ENCODE measurements around the gene TLX2.
"Not testable (repeated sequence)": the region's sequence is repeated elsewhere in the genome, so short reads cannot be mapped to it uniquely, and the experiment has no call there.

TLX2 gene

DNA sequence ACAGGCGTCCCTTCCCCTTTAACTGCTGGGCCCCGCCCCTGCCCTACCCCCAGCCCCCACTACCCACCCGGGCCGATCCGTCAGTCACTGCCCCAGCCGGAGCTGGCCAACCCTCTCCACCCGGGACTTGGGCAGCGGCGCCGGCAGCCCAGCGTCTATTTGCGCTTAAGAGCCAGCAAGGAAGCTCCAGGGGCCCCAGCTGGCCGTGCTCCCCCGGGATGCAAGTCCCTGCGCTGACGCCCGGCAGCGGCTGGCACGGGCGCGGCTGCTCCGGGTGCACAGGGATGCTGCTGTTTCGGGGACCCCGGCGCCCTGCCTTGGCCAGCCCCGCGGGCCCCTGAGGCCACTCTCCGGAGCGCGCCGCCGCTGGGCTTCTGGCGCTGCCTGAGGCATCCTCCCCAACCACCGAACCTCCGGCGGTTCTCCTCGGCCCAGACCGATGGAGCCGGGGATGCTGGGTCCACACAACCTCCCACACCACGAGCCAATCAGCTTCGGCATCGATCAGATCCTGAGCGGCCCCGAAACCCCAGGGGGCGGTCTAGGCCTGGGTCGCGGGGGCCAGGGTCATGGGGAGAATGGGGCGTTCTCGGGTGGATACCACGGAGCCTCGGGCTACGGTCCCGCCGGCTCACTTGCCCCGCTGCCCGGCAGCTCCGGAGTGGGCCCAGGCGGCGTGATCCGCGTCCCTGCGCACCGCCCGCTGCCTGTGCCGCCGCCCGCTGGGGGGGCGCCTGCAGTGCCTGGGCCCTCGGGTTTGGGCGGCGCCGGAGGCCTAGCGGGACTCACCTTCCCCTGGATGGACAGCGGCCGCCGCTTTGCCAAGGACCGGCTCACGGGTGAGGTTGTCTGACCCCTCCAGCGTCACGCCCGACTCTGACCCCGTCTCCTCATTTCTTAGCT, at the start of gene TLX2:
Gene TLX2, plus strand, starts transcription at position 83 of the 903 bp plus-strand sequence. Its CDS starts 357 bp downstream, at position 440.
- DNase-seq (ENCODE audit: insufficient read length, low spot score) (peak; percentile 79), FAIRE-seq (peak; percentile 90)

DNA sequence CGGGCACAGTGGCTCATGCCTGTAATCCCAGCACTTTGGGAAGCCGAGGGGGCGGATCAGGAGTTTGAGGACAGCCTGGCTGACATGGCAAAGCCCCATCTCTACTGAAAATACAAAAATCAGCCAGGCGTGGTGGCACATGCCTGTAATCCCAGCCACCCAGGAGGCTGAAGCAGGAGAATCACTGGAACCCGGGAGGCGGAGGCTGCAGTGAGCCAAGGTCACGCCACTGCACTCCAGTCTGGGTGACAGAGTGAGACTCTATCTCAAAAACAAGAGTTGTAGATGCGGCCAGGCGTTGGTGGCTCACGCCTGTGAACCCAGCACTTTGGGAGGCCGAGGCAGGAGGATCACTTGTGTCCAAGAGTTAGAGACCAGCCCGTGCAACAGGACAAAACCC, 43.5 kb upstream of the TLX2 start:
- FAIRE-seq; DNase-seq (ENCODE audit: insufficient read length, low spot score): not testable (repeated sequence)

DNA sequence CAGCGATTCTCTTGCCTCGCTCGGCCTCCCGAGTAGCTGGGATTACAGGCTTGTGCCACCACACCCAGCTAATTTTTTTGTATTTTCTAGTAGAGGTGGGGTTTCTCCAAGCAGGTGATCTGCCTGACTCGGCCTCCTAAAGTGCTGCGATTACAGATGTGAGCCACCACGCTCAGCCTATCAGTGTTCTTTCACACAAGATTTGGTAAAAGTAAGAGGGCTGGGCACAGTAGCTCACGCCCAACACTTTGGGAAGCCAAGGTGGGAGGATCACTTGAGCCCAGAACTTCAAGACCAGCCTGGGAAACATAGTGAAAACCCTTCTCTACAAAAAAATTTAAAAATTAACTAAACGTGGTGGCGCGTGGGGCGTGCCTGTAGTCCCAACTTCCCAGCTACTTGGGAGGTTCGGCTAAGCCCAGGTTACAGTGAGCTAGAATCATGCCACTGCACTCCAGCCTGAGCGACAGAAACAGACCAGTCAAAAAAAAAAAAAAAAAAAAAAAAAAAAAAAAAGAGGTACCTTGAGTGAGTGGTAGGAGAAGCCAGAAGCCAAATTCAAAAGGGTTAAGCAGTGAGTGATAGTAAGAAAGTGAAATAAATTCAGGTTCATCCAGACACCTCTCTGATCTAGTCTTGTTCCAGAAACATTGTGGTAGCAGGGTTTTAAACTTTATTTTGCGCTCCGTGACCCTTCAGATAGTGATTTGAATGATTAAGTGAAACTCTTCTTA, 42.8 kb upstream of the TLX2 start:
- no peak for FAIRE-seq

DNA sequence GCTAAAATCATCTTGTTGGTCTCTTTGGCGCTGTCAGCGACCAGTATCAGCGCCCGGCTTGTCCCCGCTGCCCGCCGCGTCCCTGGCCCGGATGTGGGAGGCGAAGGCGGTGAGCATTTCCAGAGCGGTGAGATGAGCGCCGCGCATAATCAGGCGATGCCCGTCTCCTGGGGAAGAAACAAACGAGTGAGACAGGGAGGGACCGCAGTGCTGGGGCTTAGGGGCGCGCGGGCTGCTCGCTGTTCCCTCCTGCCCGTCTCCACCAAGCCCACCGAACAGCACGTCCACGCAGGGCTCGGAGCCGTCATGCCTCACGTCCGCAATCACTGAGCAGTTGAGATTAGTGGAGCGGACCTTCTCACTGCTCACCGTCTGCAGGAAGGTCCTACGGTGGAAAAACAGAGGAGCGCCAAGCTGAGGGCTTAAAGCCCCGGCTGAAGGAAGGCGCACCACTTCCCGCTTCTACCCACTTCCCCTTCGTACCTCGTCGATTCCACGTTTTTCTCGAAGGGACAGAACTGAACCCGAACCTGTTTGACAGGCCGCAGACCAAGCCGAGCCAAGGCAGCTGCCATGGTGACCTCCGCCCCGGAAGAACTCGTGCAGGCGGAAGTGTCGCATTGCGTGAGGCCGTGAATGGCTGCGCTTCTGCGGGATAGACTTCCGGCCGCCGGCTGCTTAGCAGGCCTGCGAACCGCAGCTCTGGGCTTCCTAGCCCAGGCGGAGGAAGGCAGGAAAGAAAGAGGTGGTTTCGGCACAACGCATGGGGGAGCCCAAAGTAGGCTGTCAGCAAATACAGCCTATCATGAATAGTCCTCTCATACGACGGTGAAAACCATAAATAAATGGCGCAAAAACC, 41.9 kb upstream of the TLX2 start, which contains the start of gene MRPL53:
Gene MRPL53, minus strand, starts transcription at position 595 of the 859 bp plus-strand sequence. Its CDS starts 20 bp downstream, at position 575.
- FAIRE-seq (peak; percentile 90), DNase-seq (ENCODE audit: insufficient read length, low spot score) (peak; percentile 82)

More for the DNA sequence above, 42.8 kb upstream of the TLX2 start:
- DNase-seq (ENCODE audit: insufficient read length, low spot score), result no peak

DNA sequence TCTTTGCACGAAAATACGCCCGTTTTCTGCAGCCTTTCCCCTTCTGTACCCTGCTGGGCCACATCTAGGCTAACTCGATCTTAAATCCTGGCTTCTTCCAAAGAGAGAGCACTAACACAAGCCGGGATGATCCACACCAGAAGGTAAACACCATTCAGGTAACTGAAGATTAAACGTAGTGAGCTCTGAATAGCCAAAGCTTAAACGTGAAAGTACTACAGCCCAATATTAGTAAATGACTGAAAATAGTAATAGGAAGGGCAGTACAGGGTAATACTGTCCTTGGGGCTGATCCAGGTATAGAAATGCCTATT, 41.3 kb upstream of the TLX2 start:
- DNase-seq (ENCODE audit: insufficient read length, low spot score) (no peak), FAIRE-seq (no peak)

DNA sequence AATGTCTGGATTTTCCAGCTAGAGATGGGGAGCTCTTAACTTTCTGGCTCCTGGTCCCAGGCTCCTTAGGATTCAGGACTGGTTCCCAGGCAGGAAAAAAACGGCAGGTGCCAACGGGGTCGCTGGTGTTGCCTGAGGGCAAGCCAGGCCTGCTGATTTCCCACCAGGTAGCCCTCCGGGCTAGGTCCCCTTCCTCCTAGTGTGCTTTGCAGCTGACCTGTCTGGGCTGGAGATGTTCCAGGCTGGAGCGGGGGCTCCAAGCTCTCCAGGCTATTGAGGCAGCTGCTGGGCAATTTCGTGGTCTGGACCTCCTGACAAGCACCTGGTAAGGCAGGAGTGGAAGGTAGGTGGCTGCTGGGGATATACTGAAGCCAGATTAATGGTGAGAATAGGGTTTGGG, 39.8 kb upstream of the TLX2 start:
- no peak for DNase-seq (ENCODE audit: insufficient read length, low spot score)
- FAIRE-seq, result no peak

DNA sequence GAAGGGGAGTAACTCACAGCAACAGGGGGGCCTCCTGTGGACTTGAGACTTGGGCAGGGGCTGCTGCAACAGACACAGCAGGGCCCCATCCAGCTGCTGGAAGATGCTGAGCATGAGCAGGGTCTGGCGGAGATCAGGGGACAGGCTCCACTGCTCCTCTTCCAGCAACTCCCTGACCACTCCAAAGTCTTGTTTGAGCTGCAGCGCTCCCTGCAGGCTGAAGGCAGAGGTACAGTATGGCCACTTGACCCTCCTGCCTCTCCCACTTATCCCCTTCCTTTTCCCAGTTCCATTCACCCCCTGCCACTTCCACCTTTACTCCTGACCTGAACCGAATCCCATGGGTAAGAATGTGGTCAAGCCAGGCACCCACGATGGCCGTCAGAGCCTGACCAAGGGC, 39.4 kb upstream of the TLX2 start:
- DNase-seq (ENCODE audit: insufficient read length, low spot score) (no peak), FAIRE-seq (no peak)

DNA sequence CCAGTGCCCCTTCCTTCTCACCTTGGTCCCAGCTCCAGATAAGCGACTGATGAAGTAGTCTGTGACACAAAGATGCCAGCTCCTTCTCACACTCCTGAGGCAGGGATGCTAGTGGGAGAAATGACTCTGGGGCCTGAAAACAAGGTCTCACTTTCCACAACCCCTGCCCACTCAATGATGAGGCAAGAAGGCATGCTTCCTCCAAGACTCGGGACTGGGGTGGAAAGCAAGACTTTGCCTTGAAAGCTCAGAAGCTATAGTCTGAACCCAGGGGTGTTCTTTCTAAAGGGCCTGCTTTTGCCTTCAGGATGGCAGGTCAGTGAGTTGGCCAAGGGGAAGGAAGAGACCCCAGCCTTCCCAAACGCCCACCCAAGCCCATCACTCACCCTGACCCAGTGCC, 32.8 kb upstream of the TLX2 start:
- no peak for FAIRE-seq

DNA sequence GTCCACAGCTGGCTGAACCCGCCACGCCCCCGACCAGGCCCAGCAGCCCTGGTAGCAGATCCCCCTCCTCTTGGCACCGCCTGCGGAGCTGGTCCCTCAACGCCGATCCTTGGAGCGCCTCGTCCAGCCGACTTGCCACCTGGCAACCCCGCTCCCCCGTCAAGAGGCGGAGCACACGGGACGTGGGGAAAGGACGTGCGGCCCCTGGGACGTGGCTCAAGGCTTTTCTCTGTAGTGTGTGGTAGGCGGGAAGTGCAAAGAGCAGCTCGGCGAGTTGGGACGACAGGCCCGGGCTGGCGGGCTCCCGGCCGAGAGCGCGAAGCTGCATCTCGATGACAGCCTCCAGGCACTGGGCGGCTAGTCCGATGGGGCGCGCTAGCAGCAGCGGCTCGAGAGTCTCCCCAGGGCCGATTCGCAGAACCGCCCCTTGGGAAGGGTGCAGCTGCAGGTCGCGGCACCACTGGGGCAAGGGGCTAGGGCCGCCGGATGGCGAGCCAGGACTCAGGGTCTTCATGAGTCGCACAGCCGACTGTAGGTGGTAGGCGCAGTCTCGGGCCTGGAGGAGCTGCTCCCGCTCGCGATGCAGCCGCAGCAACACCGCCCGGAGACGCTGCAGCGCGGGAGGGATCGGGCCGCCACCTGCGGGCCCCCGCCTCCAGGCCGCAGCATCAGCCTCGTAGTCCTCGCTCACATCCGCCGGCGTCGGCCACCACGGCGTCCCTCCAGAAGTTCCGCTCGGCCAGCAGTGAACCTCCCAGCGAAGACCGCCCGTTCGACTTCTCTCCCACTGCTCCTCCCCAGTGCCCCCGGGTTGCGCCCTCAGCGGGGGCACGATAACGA, 32.1 kb upstream of the TLX2 start:
- no peak for FAIRE-seq

More for the DNA sequence above, 32.8 kb upstream of the TLX2 start:
- no peak for DNase-seq (ENCODE audit: insufficient read length, low spot score)

DNA sequence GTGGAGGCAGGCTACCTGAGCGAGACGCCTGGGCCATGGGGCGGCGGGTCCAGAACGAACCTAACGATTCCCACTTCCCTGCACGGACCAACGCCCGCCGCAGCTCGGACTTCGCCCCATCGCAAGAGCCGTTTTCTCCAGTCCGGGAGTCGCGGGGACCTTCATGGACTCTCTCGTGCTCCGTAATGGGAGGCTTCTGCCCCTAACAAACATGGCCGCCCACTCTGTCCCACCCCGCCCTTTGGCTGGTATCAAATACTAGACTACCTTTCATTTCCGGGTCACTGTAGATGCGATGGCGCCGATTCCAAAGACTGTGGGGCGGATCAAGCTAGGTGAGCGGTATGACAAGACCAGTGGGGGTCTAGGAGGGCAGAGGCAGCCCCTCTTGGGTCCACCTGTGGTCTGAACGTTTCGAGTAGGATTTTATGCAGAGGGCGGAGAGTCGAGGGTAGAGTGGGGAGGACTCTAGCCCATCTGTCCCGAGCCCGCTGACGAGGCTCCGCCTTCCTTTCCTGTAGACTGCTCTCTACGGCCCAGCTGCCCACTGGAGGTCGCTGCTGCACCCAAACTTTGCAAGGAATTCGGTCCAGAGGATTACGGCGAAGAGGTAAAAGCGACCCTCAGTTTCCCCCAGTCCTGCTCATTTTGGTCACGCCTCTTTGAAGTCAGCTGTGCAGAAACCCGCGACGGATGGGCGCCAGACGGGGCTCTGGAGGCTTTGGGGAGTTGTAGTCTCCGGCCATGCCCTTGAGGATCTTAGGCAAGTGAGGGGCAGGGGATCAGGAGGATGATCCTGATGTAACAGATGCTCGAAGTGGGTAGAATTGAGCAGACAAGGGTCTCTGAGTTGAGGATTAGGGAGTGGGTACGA, 31.2 kb upstream of the TLX2 start, which contains the start of the genes CCDC142 and TTC31:
Gene CCDC142, minus strand, starts transcription at position 198 of the 874 bp plus-strand sequence. Its CDS starts 161 bp downstream, at position 37.
Gene TTC31, plus strand, starts transcription at position 281 of the 874 bp plus-strand sequence. Its CDS starts 15 bp downstream, at position 296.
- peak; percentile 86 for FAIRE-seq

More for the DNA sequence above, 32.1 kb upstream of the TLX2 start:
- DNase-seq (ENCODE audit: insufficient read length, low spot score), result peak; percentile 50

DNA sequence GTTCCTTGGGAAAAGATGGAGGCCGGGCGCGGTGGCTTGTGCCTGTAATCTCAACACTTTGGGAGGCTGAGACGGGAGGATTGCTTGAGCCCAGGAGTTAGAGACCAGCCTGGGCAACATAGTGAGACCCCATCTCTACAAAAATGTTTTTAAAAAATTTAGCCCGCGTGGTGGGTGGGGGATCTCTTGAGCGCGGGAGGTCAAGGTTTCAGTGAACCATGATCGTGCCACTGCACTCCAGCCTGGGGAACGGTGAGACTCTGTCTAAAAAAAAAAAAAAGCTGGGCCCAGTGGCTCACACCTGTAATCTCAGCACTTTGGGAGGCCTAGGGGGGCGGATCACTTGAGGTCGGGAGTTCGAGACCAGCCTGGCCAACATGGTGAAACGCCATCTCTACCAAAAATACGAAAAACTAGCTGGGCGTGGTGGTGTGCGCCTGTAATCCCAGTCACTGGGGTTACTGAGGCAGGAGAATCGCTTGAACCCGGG, 30.5 kb upstream of the TLX2 start:
- not testable (repeated sequence) for FAIRE-seq; DNase-seq (ENCODE audit: insufficient read length, low spot score)

More for the DNA sequence above, 31.2 kb upstream of the TLX2 start, which contains the start of the genes CCDC142 and TTC31:
- DNase-seq (ENCODE audit: insufficient read length, low spot score), result peak; percentile 96

DNA sequence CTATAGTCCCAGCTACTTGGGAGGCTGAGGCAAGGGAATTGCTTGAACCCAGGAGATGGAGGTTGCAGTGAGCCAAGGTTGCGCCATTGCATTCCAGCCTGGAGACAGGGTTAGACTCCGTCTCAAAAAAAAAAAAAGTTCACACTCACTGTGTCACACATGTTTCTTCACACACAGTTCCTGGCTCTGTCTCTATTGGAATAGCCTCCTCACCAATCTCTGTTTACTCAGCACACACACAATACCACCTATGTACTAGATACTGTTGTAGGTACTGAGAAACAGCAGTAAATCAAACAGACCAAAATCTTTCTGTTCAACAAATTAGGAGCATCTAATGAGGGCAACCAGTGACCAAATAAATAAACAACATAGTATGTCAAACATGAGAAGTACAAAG, 28.1 kb upstream of the TLX2 start:
- FAIRE-seq (no peak), DNase-seq (ENCODE audit: insufficient read length, low spot score) (no peak)

DNA sequence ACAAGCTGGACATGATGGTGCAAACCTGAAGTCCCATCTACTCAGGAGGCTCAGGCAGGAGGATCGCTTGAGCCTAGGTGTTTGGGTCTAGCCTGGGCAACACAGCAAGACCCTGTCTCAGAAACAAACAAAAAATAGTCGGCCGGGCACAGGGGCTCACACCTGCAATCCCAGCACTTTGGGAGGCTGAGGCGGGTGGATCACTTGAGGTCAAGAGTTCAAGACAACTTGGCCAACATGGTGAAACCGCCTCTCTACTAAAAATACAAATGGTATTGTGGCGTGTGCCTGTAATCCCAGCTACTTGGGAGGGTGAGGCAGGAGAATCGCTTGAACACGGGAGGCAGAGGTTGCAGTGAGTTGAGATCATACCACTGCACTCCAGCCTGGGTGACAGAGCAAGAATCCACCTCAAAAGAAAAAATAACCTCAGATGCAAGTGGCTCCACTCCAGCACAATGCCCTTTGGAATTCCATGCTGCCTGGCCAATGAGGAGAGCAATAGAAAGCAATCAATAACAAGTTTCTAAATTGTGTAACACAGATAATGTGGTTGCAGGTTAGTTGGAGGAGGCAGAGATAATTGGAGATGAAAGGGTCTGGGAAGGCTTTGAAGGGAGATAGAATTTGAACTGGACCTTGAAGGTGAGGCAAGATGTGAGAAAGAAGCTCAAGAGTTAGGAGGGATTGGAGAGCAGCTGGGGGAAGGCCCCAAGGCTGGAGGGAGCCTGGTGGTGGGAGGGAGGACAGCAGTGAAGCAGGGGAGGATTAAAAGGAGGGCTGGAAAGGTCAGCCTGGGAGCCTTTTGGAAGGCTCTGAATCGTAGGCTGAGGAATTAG, 25.4 kb upstream of the TLX2 start:
- FAIRE-seq (no peak), DNase-seq (ENCODE audit: insufficient read length, low spot score) (no peak)

DNA sequence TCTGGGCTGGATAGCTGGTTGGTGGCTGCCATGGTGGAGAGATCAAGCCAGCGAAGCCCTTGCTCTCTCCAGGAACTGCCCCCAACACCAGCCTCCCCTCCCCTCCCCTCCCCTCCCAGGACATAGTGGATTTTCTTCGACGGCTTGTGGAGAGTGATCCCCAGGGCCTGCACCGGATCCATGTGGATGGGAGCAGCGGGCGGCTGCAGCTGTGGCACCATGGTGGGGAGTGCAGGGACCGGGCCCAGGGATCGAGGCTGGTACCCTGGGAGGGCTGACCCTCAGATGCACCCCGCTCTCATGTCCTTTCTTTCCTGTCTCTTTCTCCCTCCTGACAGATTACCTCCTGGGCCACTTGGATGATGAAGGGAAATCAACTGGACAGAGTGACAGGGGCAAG, 24.3 kb upstream of the TLX2 start:
- FAIRE-seq (no peak), DNase-seq (ENCODE audit: insufficient read length, low spot score) (no peak)

DNA sequence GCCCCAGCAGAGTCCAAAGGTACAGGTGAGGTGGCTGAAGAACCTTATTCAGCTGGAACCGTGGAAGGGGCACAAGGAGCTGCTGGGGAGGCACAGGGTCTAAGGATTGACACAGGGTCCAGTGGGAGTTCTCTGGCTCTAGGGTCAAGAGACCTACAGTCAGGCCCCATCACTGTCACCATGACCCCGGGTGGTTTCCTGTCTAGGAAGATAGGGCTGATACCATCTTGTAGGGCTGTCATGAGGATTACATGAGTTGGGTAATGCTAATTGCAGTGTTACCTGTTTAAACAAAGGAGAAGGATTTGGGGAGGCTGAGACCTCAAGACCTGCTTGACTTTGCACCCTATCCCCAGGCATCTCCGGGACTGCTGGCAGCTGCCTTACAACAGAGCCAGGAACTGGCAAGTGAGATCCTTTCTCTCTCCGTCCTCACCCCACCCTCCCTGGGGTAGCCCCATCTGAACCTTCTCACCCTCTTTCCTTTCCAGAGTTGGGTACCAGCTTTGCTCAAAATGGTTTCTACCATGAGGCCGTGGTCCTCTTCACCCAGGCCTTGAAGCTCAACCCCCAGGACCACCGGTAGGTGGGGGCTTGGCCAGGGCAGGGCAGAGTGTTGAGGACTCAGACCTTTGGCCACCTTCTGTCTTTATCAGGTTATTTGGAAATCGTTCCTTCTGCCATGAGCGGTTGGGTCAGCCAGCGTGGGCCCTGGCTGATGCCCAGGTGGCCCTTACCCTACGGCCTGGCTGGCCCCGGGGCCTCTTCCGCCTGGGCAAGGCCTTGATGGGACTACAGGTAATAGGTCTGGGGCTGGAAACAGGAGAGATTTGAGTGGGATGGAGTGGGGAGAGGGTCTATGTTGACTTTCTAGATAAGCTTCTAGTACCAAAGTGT, 22.4 kb upstream of the TLX2 start:
- DNase-seq (ENCODE audit: insufficient read length, low spot score), result no peak
- FAIRE-seq, result no peak

DNA sequence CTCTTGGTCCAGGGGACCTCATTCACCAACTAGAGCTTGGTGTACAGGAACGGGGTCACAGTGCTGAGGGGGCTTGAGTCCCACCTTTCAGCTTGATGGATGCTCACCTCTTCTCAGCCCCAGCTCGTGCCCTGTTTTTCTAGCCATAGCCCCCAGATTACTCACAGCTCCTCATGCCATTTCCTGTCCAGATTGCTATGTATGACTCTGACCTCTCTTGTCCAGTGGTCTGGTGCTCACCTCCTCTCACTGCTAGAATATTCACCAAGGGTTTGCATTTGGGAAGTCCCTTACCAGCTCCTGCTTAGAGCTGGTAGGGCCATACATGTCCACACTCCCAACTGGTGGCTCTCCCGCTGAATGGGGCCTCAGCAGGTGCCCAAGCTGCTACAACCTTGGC, 20.7 kb upstream of the TLX2 start:
- no peak for DNase-seq (ENCODE audit: insufficient read length, low spot score)
- no peak for FAIRE-seq
